B cell (primary cell): ENCODE measurements around the gene RFX4.

Source experiments
- EZH2 ChIP-seq: IDR thresholded peaks from 2 replicates; pipeline ENCODE4 v1.6.1; 2012; ENCODE audit warnings: borderline replicate concordance, low read depth, mild to moderate bottlenecking, moderate library complexity, low read length; ENCODE audit not compliant: insufficient read depth, poor library complexity, severe bottlenecking
- TF ChIP-seq, protein P1 (sequence below): fragments of 200-600 bp; IDR thresholded peaks from one replicate; pipeline ENCODE4 v1.8.0; 2022; ENCODE audit warnings: antibody characterized with exemption, mild to moderate bottlenecking

DNA sequence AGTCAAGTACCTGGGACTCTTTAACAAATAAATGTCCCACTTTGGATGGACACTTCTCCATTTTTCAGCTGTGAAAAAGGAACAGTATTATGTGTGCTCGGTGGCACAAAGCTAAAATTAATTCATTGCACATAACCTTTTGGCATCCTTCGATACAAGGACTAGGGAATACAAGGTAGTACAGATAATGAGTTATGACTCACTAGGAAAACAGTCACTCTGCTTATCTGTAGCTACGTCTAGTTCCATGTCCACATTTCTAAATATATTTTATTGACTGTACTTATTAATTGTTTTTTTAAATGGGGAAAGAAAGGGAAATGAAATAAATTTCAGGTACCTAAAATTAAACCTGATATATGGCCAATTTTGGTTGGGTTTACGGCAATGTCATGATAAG lies 156.5 kb downstream of the RFX4 start:
- TF ChIP-seq, protein P1, sequence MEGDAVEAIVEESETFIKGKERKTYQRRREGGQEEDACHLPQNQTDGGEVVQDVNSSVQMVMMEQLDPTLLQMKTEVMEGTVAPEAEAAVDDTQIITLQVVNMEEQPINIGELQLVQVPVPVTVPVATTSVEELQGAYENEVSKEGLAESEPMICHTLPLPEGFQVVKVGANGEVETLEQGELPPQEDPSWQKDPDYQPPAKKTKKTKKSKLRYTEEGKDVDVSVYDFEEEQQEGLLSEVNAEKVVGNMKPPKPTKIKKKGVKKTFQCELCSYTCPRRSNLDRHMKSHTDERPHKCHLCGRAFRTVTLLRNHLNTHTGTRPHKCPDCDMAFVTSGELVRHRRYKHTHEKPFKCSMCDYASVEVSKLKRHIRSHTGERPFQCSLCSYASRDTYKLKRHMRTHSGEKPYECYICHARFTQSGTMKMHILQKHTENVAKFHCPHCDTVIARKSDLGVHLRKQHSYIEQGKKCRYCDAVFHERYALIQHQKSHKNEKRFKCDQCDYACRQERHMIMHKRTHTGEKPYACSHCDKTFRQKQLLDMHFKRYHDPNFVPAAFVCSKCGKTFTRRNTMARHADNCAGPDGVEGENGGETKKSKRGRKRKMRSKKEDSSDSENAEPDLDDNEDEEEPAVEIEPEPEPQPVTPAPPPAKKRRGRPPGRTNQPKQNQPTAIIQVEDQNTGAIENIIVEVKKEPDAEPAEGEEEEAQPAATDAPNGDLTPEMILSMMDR = no peak
- TF ChIP-seq EZH2 = no peak
